Measurements from ENCODE around the gene MIXL1. TPM values are rescaled to one million over a fixed set of nuclear protein-coding genes. Genes with fewer than 3 reads are reported as not detected.
A peak's percentile ranks its signal among the peaks of the same experiment; 100 is the strongest.

Gene MIXL1
- total RNA-seq, result under 1 TPM in 1 of 6 donors, not detected in 5; 0.20 TPM

- H3K9me3 ChIP-seq, result no peaks in the 10 kb centered on the region
- no peaks in the 10 kb centered on the region for H3K36me3 ChIP-seq
- H3K27me3 ChIP-seq, result peaks cover 0 to 14% (median 7%) of the 10 kb centered on the region in 4 donors
- H3K4me1 ChIP-seq, result peaks cover 11 to 14% (median 12%) of the 10 kb centered on the region in 4 donors
- DNase-seq (peak in 1 of 2 donors; percentile 85), ATAC-seq (ENCODE audit: low FRiP score in 2 of 2) (peak in 1 of 2 donors; percentile 38)
- WGBS, 2 donors, result 12 to 46% methylated on average over 2 to 32 of the region's 62 CpGs
- TF ChIP-seq EP300 (IDR thresholded peaks at IDR 0.05), result no peak
- TF ChIP-seq POLR2A (IDR thresholded peaks at IDR 0.05), result no peak
- TF ChIP-seq, protein P1, sequence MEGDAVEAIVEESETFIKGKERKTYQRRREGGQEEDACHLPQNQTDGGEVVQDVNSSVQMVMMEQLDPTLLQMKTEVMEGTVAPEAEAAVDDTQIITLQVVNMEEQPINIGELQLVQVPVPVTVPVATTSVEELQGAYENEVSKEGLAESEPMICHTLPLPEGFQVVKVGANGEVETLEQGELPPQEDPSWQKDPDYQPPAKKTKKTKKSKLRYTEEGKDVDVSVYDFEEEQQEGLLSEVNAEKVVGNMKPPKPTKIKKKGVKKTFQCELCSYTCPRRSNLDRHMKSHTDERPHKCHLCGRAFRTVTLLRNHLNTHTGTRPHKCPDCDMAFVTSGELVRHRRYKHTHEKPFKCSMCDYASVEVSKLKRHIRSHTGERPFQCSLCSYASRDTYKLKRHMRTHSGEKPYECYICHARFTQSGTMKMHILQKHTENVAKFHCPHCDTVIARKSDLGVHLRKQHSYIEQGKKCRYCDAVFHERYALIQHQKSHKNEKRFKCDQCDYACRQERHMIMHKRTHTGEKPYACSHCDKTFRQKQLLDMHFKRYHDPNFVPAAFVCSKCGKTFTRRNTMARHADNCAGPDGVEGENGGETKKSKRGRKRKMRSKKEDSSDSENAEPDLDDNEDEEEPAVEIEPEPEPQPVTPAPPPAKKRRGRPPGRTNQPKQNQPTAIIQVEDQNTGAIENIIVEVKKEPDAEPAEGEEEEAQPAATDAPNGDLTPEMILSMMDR (IDR thresholded peaks at IDR 0.05), result no peak
- TF ChIP-seq POLR2AphosphoS5 (IDR thresholded peaks at IDR 0.05), result no peak
- no peak within 1 kb of the TSS for H3K27ac ChIP-seq
- H3K4me3 ChIP-seq, result peak within 1 kb of the TSS in 3 of 4 donors; percentile 38 to 55 (median 52)
These were observed at the start of gene MIXL1 for GRCh38 chr1:226223157-226223785. Gene MIXL1 (plus strand): TSS chr1:226223664. CDS start chr1:226223682, 18 bp downstream.

- Histone ChIP-seq H3K27me3 (no peaks in the 10 kb centered on the region), H3K27ac (no peak overlapping the region), H3K9me3 (no peaks in the 10 kb centered on the region), H3K36me3 (peaks cover 3 to 15% (median 4%) of the 10 kb centered on the region in 4 donors), H3K4me3 (no peak overlapping the region), H3K4me1 (peaks cover 0 to 19% (median 14%) of the 10 kb centered on the region in 4 donors)
- no peak for DNase-seq
- WGBS, 2 donors, result 90 to 91% methylated on average over 8 of the region's 8 CpGs
- no peak for TF ChIP-seq POLR2A (IDR thresholded peaks at IDR 0.05)
- TF ChIP-seq, protein P1 (IDR thresholded peaks at IDR 0.05), result no peak
- TF ChIP-seq POLR2AphosphoS5 (IDR thresholded peaks at IDR 0.05), result no peak
- TF ChIP-seq EP300 (IDR thresholded peaks at IDR 0.05), result no peak
- no peak for ATAC-seq (ENCODE audit: low FRiP score in 2 of 2)
These were observed 46.6 kb upstream of the MIXL1 start for GRCh38 chr1:226176870-226177269.

- DNase-seq, result peak in 1 of 2 donors; percentile 64
These were observed 41.3 kb upstream of the MIXL1 start for GRCh38 chr1:226181996-226182714.

GRCh38 chr1:226185141-226186036 lies 38.1 kb upstream of the MIXL1 start:
- H3K27me3 ChIP-seq, result no peaks in the 10 kb centered on the region
- H3K4me3 ChIP-seq, result peak overlapping the region; percentile 81 to 98 (median 92)
- H3K36me3 ChIP-seq, result peaks cover 0 to 14% (median 0%) of the 10 kb centered on the region in 4 donors
- H3K4me1 ChIP-seq, result peaks cover 24 to 58% (median 43%) of the 10 kb centered on the region in 4 donors
- no peak for DNase-seq
- TF ChIP-seq, protein P1 (IDR thresholded peaks at IDR 0.05), result no peak
- no peak for TF ChIP-seq POLR2A (IDR thresholded peaks at IDR 0.05)
- no peak for TF ChIP-seq POLR2AphosphoS5 (IDR thresholded peaks at IDR 0.05)
- TF ChIP-seq EP300 (IDR thresholded peaks at IDR 0.05), result no peak
- no peaks in the 10 kb centered on the region for H3K9me3 ChIP-seq
- ATAC-seq (ENCODE audit: low FRiP score in 2 of 2), result no peak
- H3K27ac ChIP-seq, result peak overlapping the region; percentile 89 to 99 (median 92)
- 32 to 33% methylated on average over 14 of the region's 14 CpGs for WGBS, 2 donors

More at GRCh38 chr1:226181996-226182714, 41.3 kb upstream of the MIXL1 start:
- 60 to 67% methylated on average over 14 of the region's 14 CpGs for WGBS, 2 donors
- ATAC-seq (ENCODE audit: low FRiP score in 2 of 2), result peak; percentile 56 to 70
- H3K27ac ChIP-seq, result peak overlapping the region; percentile 26 to 50 (median 30)
- H3K36me3 ChIP-seq, result peaks cover 0 to 19% (median 0%) of the 10 kb centered on the region in 4 donors
- H3K9me3 ChIP-seq, result no peaks in the 10 kb centered on the region
- H3K27me3 ChIP-seq, result no peaks in the 10 kb centered on the region
- peaks cover 24 to 56% (median 47%) of the 10 kb centered on the region in 4 donors for H3K4me1 ChIP-seq
- no peak for TF ChIP-seq POLR2A (IDR thresholded peaks at IDR 0.05)
- no peak for TF ChIP-seq EP300 (IDR thresholded peaks at IDR 0.05)
- TF ChIP-seq, protein P1 (IDR thresholded peaks at IDR 0.05), result peak in 1 of 6 experiments; percentile 16
- H3K4me3 ChIP-seq, result no peak overlapping the region

Data from upper lobe of left lung (tissue), 6 donors.